SH-SY5Y (cell line): ENCODE data around the gene RWDD3.

Source experiments
- GATA2 ChIP-seq: IDR thresholded peaks from 2 replicates; pipeline ENCODE4 v1.6.1; 2011; ENCODE audit warnings: mild to moderate bottlenecking, low read depth, low read length
- GATA3 ChIP-seq: IDR thresholded peaks from 2 replicates; pipeline ENCODE4 v1.6.1; 2011; ENCODE audit warnings: low read depth, mild to moderate bottlenecking, low read length, moderate library complexity

The RWDD3 gene, protein sequence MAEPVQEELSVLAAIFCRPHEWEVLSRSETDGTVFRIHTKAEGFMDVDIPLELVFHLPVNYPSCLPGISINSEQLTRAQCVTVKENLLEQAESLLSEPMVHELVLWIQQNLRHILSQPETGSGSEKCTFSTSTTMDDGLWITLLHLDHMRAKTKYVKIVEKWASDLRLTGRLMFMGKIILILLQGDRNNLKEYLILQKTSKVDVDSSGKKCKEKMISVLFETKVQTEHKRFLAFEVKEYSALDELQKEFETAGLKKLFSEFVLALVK

GRCh38 chr1:95233737-95234500 is at the start of gene RWDD3:
Gene RWDD3, plus strand, starts transcription at chr1:95234210. Its CDS starts 21 bp downstream, at chr1:95234231.
- TF ChIP-seq GATA2, result no peak
- no peak for TF ChIP-seq GATA3

GRCh38 chr1:95186149-95186548 is 47.9 kb upstream of the RWDD3 start:
- TF ChIP-seq GATA2, result no peak
- no peak for TF ChIP-seq GATA3

DNA sequence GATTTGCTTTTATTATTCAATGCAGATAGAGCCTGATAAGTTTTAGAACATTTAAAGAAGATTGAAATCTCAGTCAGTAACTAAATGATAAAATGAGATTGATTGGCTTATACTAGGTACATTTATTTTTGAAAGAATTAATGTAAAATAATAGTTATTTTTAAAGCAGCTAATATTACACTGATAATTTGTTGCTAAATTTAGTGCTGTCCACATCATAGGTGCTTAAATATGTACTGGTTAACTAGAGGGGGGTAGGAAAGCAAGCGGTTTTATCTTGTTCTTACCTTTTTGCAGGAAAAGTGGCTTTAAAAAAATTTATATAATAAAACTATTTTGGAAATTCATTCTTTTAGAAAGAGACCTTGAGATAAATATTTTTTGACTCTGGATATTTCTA is 40.4 kb upstream of the RWDD3 start:
- no peak for TF ChIP-seq GATA3
- TF ChIP-seq GATA2, result no peak

GRCh38 chr1:95195046-95195445 is 39.0 kb upstream of the RWDD3 start:
- TF ChIP-seq GATA3, result no peak
- TF ChIP-seq GATA2, result no peak

DNA sequence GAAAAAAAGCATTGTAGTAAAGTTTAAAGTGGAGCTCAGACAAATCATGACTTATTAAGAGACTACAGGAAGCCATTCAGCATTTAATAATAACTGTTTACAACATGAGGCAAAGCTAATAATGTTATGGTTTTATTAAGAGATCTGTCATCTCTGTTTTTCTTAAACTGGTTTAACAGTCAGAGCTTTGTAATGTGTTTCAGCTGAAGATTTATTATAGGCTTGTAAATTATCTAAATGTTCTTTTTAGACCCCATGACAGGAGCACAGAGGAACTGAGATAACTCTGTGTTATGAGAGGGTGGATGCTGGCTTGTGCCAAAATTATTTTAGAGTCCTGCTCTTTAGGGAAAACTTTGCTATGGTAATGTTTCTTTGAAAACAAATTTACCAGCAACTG is 38.0 kb upstream of the RWDD3 start:
- TF ChIP-seq GATA2 (no peak), GATA3 (no peak)

DNA sequence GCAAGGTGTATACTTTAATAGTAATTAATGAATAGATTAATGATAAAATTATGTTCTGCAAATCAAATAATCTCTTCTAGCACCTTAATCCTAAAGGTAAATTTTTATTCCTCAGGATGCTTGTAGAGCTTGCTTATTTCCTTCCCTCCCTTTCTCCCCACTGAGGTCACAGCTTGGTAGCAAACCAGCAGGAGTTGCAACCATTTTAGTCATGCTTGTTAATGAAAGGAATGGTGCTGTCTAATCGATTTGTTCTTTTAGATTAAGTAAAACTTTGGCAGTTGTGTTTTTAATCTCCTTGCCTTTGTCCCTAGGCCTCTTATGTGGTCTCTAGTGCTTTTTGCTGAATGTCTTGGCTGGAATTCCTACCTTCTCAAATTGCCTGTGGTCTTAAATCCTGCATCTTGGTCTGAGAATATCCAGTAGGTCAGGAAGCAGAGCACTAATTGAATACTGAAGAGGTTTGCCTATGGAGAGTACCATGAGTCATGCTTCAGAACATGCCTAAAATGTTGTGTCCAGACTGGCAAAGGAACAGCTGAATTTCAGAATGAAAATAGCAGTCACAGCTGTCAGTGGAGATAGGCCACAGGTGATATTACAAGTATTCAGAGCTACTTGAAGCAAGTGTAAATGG is 36.3 kb upstream of the RWDD3 start:
- no peak for TF ChIP-seq GATA3
- TF ChIP-seq GATA2, result no peak

DNA sequence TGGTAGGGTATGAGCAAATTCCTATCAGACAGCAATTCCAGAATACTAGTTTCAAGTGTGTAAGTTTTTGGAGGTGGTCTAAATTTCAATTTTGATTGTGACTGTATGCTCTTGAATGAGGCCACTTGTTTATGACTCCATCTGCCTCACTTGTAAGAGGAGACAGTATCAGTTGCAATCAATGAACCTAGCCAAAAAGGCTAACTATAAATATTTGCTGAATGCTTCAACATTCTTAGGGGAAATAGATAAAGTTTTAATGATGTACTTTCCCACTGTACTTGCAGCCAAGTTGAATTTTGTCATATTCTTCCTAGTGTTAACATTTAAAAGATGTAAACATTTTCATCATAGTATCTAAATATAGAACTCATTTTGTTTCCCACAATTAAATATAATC is 32.1 kb upstream of the RWDD3 start:
- TF ChIP-seq GATA2 (no peak), GATA3 (no peak)

DNA sequence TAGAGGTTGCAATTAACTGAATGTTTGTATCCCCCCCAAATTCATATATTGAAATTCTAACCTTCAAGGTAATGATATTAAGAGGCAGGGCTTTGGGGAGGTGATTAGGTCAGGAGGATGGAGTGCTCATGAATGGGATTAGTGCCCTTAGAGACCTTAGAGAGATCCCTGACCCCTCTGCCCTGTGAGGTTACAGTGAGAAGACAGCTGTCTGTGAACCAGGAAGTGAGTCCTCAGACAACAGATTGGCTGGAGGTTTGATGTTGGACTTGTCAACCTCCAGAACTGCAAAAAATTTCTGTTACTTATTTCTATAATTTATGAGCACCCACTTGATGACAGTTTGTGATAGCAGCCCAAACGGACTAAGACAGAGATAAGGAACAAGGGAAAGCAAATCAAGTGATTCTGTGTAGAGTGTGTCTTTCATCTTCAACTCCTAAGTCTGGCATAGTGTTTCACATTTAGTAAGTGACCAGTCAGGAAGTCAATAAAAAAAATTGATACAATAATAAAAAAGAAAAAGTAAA is 30.0 kb upstream of the RWDD3 start:
- TF ChIP-seq GATA3 (no peak), GATA2 (no peak)

GRCh38 chr1:95206514-95206913 is 27.5 kb upstream of the RWDD3 start:
- no peak for TF ChIP-seq GATA2
- no peak for TF ChIP-seq GATA3

- TF ChIP-seq GATA2, result no peak
- TF ChIP-seq GATA3, result no peak
These were observed 26.6 kb upstream of the RWDD3 start for GRCh38 chr1:95207223-95207935.

GRCh38 chr1:95208876-95209275 is 25.1 kb upstream of the RWDD3 start:
- TF ChIP-seq GATA3 (no peak), GATA2 (no peak)

DNA sequence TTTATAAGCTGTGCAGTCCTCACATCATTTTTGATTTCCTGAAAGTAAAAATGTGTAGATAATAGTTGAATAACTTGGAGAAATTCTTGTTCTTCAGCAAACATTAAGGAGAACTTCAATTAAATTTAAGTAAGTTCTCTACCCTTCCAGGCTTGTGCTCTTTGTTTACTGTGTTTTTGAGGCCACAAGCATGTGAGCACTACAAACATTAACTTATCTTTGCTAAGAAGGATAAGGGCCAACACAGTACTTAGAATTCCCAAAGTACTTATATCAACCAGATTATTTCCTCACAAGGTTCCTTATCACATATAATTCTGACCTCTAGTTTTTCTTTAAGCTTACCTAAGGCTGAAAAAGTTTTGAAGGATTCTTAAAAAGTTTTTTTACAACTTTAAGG is 24.7 kb upstream of the RWDD3 start:
- TF ChIP-seq GATA3, result no peak
- no peak for TF ChIP-seq GATA2

DNA sequence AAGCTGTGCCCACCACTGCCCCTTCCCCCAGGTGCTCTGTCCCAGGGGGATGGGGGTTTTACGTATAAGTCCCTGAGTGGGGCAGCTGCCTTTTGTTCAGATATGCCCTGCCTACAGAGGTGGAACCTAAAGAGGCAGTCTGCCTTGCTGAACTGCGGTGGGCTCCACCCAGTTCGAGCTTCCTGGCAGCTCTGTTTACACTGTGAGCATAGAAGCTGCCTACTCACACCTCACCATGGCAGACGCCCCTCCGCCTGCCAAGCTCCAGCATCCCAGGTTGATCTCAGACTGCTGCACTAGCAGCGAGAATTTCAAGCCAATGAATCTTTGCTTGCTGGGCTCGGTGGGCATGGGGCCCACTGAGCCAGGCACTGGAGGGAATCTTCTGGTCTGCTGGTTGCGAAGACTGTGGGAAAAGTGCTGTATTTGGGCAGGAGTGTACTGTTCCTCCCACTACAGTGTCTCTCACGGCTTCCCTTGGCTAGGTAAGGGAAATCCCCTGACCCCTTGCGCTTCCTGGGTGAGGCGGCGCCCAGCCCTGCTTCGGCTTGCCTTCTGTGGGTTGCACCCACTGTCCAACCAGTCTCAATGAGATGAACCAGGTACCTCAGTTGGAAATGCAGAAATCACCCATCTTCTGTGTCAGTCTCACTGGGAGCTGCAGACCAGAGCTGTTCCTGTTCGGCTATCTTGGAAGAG is 17.6 kb upstream of the RWDD3 start:
- no peak for TF ChIP-seq GATA3
- no peak for TF ChIP-seq GATA2
